Measurements from ENCODE around the gene HOXD13. TPM values are rescaled to one million over a fixed set of nuclear protein-coding genes. Genes with fewer than 3 reads are reported as not detected.

HOXD13 gene
- total RNA-seq, 1 experiment from 2014 or later: not detected

DNA sequence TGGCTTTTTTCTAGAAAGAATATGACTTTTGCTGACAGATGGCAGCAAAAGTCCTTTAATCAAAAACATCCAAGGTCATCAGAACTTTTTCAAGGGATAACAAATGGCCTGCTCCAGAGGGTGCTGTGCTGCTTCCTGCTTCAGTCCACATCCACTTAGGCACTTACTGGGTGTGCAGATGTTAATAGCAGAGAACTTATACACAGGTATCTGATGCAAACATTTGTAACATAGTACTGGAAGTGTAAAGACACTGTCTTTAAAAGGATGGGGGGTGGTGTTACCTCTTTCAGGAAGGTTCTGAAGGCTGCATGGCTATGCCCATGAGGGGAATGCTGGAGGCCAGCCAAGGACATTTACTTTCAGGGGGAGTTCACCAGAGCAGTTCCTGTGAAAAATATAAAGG lies 42.5 kb downstream of the HOXD13 start:
- H3K27ac ChIP-seq: no peak overlapping the region
- H3K4me2 ChIP-seq: no peak overlapping the region
- H3K79me2 ChIP-seq (ENCODE audit: low read depth): no peaks in the 10 kb centered on the region
- no peaks in the 10 kb centered on the region for H3K9me2 ChIP-seq (ENCODE audit: insufficient read depth)
- ChIA-PET CTCF (no interaction called here), POLR2A (ENCODE audit: unreplicated experiment) (no interaction called here)
- H3K27me3 ChIP-seq (ENCODE audit: insufficient read depth, low read depth): peaks cover 21% of the 10 kb centered on the region
- H3K4me1 ChIP-seq (replicated peaks; ENCODE audit: insufficient read depth): no peaks in the 10 kb centered on the region
- H3K9me3 ChIP-seq (ENCODE audit: insufficient read depth, low read depth): no peaks in the 10 kb centered on the region
- no peaks in the 10 kb centered on the region for H4K20me1 ChIP-seq (ENCODE audit: insufficient read depth)
- no peaks in the 10 kb centered on the region for H3K36me3 ChIP-seq (ENCODE audit: low read depth)
- H3F3A ChIP-seq (ENCODE audit: insufficient read depth, low read depth): no peaks in the 10 kb centered on the region
- BruUV-seq (replicated peaks): no TSS peak
- DNase-seq: no peak
- H2AFZ ChIP-seq: no peak overlapping the region
- H3K4me3 ChIP-seq: no peak overlapping the region
- no peak for TF ChIP-seq EZH2 (IDR thresholded peaks at IDR 0.05; ENCODE audit: low read depth)
- TF ChIP-seq, protein P1, sequence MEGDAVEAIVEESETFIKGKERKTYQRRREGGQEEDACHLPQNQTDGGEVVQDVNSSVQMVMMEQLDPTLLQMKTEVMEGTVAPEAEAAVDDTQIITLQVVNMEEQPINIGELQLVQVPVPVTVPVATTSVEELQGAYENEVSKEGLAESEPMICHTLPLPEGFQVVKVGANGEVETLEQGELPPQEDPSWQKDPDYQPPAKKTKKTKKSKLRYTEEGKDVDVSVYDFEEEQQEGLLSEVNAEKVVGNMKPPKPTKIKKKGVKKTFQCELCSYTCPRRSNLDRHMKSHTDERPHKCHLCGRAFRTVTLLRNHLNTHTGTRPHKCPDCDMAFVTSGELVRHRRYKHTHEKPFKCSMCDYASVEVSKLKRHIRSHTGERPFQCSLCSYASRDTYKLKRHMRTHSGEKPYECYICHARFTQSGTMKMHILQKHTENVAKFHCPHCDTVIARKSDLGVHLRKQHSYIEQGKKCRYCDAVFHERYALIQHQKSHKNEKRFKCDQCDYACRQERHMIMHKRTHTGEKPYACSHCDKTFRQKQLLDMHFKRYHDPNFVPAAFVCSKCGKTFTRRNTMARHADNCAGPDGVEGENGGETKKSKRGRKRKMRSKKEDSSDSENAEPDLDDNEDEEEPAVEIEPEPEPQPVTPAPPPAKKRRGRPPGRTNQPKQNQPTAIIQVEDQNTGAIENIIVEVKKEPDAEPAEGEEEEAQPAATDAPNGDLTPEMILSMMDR (conservative IDR thresholded peaks at IDR 0.05): no peak; the same call in 1 of the 2 replicates
- intact Hi-C loops (cut with micrococcal nuclease; ENCODE audit: unreplicated experiment): loop anchor here (1.0 to 2.0 kb wide), 2 partner anchors 504 to 517 kb away; no protein-coding TSS in a partner anchor

DNA sequence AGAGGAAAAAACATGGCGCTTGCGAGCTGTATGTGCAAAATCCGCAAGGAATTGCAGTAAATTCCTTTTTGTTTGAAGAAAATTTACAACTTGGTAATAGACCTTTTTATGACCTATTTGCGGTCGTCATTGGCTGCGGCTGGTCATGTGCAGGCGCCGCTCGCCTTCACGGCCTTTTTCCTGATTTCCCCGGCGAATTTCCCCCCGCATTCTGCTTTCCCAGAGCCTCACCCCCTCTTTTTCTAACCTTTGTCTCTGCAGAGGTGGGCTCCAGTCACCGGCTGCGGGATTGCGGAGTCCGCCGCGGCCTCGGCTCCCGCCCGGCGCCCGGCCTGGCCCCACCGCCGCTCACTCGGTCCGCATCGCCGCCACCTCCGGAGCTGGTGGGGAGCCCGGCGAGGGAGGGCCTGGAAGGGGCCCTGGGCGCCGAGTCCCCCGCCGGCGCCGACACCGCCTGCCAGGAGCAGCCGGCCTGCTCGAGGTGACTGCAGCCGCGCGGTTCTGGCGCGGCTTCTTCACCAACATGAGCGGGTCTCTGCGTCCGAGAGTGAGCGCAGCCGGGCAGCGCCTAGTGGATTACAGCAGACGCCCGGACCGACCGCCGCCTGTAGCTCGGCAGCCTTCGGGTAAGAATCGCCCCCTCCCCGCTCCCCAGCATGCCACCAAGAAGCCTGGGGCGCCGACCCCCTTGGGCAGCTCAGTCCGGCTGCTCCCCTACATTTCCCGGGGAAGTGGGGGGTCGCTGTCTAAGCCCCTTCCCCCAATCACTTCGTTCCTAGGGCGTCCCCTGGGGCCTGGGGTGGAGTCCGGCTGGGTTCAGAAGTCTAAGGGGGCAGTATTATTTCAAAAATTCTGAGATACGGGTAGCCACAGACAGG lies 44.1 kb downstream of the HOXD13 start:
- Histone ChIP-seq H3K27me3 (ENCODE audit: insufficient read depth, low read depth) (peaks cover 8% of the 10 kb centered on the region), H3K9me3 (ENCODE audit: insufficient read depth, low read depth) (no peaks in the 10 kb centered on the region), H3K27ac (no peak overlapping the region), H3K4me2 (no peak overlapping the region), H4K20me1 (ENCODE audit: insufficient read depth) (no peaks in the 10 kb centered on the region), H3F3A (ENCODE audit: insufficient read depth, low read depth) (no peaks in the 10 kb centered on the region), H3K4me1 (replicated peaks; ENCODE audit: insufficient read depth) (no peaks in the 10 kb centered on the region), H3K4me3 (no peak overlapping the region), H3K36me3 (ENCODE audit: low read depth) (no peaks in the 10 kb centered on the region), H3K9me2 (ENCODE audit: insufficient read depth) (no peaks in the 10 kb centered on the region), H2AFZ (no peak overlapping the region), H3K79me2 (ENCODE audit: low read depth) (no peaks in the 10 kb centered on the region)
- intact Hi-C loops (cut with micrococcal nuclease; ENCODE audit: unreplicated experiment): no loop called here
- BruUV-seq (replicated peaks): no TSS peak
- POLR2A ChIA-PET (ENCODE audit: unreplicated experiment): no interaction called here
- DNase-seq: no peak
- CTCF ChIA-PET: no interaction called here
- no peak for TF ChIP-seq EZH2 (IDR thresholded peaks at IDR 0.05; ENCODE audit: low read depth)
- TF ChIP-seq, protein P1 (conservative IDR thresholded peaks at IDR 0.05): no peak

DNA sequence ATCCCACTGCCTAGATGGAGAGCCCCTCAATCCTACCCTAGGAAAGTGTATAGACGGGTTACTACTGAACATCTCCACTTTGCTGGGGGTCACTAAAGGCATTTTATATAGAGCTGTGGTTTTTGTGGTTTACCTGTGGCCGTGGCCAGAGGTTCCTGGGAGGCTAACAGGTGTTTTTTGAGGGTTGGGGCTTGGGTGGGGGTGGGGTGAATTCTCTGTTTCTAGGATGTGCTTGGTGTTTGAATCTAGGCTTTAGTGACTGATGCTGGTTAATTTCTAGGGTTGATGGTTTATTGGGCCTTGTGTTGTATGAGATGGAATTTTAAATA lies 44.7 kb downstream of the HOXD13 start:
- Histone ChIP-seq H3K4me3 (no peak overlapping the region), H3K27ac (no peak overlapping the region), H3K36me3 (ENCODE audit: low read depth) (no peaks in the 10 kb centered on the region), H2AFZ (no peak overlapping the region), H3K9me3 (ENCODE audit: insufficient read depth, low read depth) (no peaks in the 10 kb centered on the region), H3K4me2 (no peak overlapping the region), H4K20me1 (ENCODE audit: insufficient read depth) (no peaks in the 10 kb centered on the region), H3K27me3 (ENCODE audit: insufficient read depth, low read depth) (peaks cover 7% of the 10 kb centered on the region; the same call in 1 of the 2 replicates), H3K9me2 (ENCODE audit: insufficient read depth) (no peaks in the 10 kb centered on the region), H3K79me2 (ENCODE audit: low read depth) (no peaks in the 10 kb centered on the region), H3F3A (ENCODE audit: insufficient read depth, low read depth) (no peaks in the 10 kb centered on the region), H3K4me1 (replicated peaks; ENCODE audit: insufficient read depth) (no peaks in the 10 kb centered on the region)
- ChIA-PET POLR2A (ENCODE audit: unreplicated experiment) (no interaction called here), CTCF (no interaction called here)
- no TSS peak for BruUV-seq (replicated peaks)
- TF ChIP-seq EZH2 (IDR thresholded peaks at IDR 0.05; ENCODE audit: low read depth): no peak
- TF ChIP-seq, protein P1 (conservative IDR thresholded peaks at IDR 0.05): no peak
- no peak for DNase-seq
- intact Hi-C loops (cut with micrococcal nuclease; ENCODE audit: unreplicated experiment): no loop called here

Data from PC-9 (cell line).